Retinal pigment epithelial cell (primary cell): ENCODE data around the gene SLC7A14.

ENCODE experiments used
- DNase-seq: peaks from one replicate; pipeline ENCODE4 v3.0.0-alpha.2; 2010; ENCODE audit warnings: low read depth
- H3K4me3 ChIP-seq: 2 replicates; pipeline ENCODE4 v1.5.1; 2011; ENCODE audit warnings: mild to moderate bottlenecking, low read length, control low read depth, moderate library complexity
- CTCF ChIP-seq: conservative IDR thresholded peaks from 2 replicates; pipeline ENCODE4 v1.5.1; 2011; ENCODE audit warnings: low read depth, low read length, control low read depth, inconsistent platforms

SLC7A14 gene

GRCh38 chr3:170480111-170480510 lies 105.8 kb downstream of the SLC7A14 start:
- no peak for DNase-seq
- no peak overlapping the region for H3K4me3 ChIP-seq
- TF ChIP-seq CTCF = no peak

GRCh38 chr3:170477395-170477794 lies 108.5 kb downstream of the SLC7A14 start:
- no peak for TF ChIP-seq CTCF
- DNase-seq = no peak
- no peak overlapping the region for H3K4me3 ChIP-seq

GRCh38 chr3:170476291-170476690 lies 109.6 kb downstream of the SLC7A14 start:
- H3K4me3 ChIP-seq = no peak overlapping the region
- DNase-seq = no peak
- no peak for TF ChIP-seq CTCF

- no peak for TF ChIP-seq CTCF
- peak; percentile 71 for DNase-seq
- H3K4me3 ChIP-seq = no peak overlapping the region
Observed at GRCh38 chr3:170475092-170475685, 110.7 kb downstream of the SLC7A14 start.

- no peak for DNase-seq
- no peak overlapping the region for H3K4me3 ChIP-seq
- no peak for TF ChIP-seq CTCF
Observed at GRCh38 chr3:170473358-170473757, 112.5 kb downstream of the SLC7A14 start.

GRCh38 chr3:170471149-170471548 lies 114.7 kb downstream of the SLC7A14 start:
- no peak for DNase-seq
- TF ChIP-seq CTCF = no peak
- no peak overlapping the region for H3K4me3 ChIP-seq
